Measurements from ENCODE around the gene DUSP10. TPM values are rescaled to one million over a fixed set of nuclear protein-coding genes. Genes with fewer than 3 reads are reported as not detected.

Gene DUSP10
- total RNA-seq, 1 experiment from 2014 or later: 1.7 TPM

GRCh38 chr1:221693087-221693486 lies 48.8 kb downstream of the DUSP10 start:
- Histone ChIP-seq H3K9me2 (ENCODE audit: insufficient read depth) (no peaks in the 10 kb centered on the region), H4K20me1 (ENCODE audit: insufficient read depth) (no peaks in the 10 kb centered on the region), H3K4me3 (replicated peaks in 1 of 2; ENCODE audit: low read depth in 1 of 2, low read length in 2 of 2) (no peak overlapping the region), H3K27me3 (ENCODE audit: insufficient read depth, low read length) (no peaks in the 10 kb centered on the region), H3K27ac (ENCODE audit: low read depth, low read length) (no peak overlapping the region), H2AFZ (ENCODE audit: low read depth, low read length, poor library complexity, severe bottlenecking) (no peak overlapping the region), H3K79me2 (ENCODE audit: insufficient read depth, low read length) (no peaks in the 10 kb centered on the region), H3K9ac (ENCODE audit: low read length) (no peak overlapping the region), H3K4me1 (ENCODE audit: control insufficient read depth in 1 of 2, insufficient read depth in 2 of 2, low read length in 2 of 2) (no peaks in the 10 kb centered on the region), H3K9me3 (ENCODE audit: control insufficient read depth in 1 of 2, insufficient read depth in 1 of 2, low read depth in 1 of 2, low read length in 2 of 2) (no peaks in the 10 kb centered on the region), H3K4me2 (ENCODE audit: low read length) (no peak overlapping the region), H3K36me3 (ENCODE audit: control insufficient read depth in 1 of 2, insufficient read depth in 2 of 2, low read length in 2 of 2) (no peaks in the 10 kb centered on the region)
- intact Hi-C loops (cut with micrococcal nuclease): no loop called here
- BruUV-seq (replicated peaks): no TSS peak
- POLR2A ChIA-PET: no interaction called here
- DNase-seq (ENCODE audit: low read depth, low spot score) (no peak), ATAC-seq (peak; percentile 42)
- RAD21 ChIA-PET (ENCODE audit: low non-redundant PET in 1 of 2, low total read pairs in 2 of 2, uncharacterized antibody in 2 of 2, unreplicated experiment in 2 of 2): no interaction called here
- TF ChIP-seq CTCF (IDR thresholded peaks at IDR 0.05 in 2 of 3, conservative IDR thresholded peaks at IDR 0.05 in 1 of 3; ENCODE audit: borderline replicate concordance in 1 of 3, insufficient read depth in 1 of 3, low read depth in 2 of 3, low read length in 2 of 3): peak in 2 of 3 experiments; percentile 34 to 48; a peak in 4 of 6 replicates
- no peak for TF ChIP-seq FOSL1 (IDR thresholded peaks at IDR 0.05; ENCODE audit: low read depth)
- CTCF ChIA-PET: no interaction called here

- H3K27me3 ChIP-seq (ENCODE audit: insufficient read depth, low read length): no peaks in the 10 kb centered on the region
- RAD21 ChIA-PET (ENCODE audit: low non-redundant PET in 1 of 2, low total read pairs in 2 of 2, uncharacterized antibody in 2 of 2, unreplicated experiment in 2 of 2): no interaction called here
- no peak overlapping the region for H3K27ac ChIP-seq (ENCODE audit: low read depth, low read length)
- H2AFZ ChIP-seq (ENCODE audit: low read depth, low read length, poor library complexity, severe bottlenecking): no peak overlapping the region
- no peak for DNase-seq (ENCODE audit: low read depth, low spot score)
- no peak overlapping the region for H3K4me3 ChIP-seq (replicated peaks in 1 of 2; ENCODE audit: low read depth in 1 of 2, low read length in 2 of 2)
- H3K9me3 ChIP-seq (ENCODE audit: control insufficient read depth in 1 of 2, insufficient read depth in 1 of 2, low read depth in 1 of 2, low read length in 2 of 2): no peaks in the 10 kb centered on the region
- no peak overlapping the region for H3K9ac ChIP-seq (ENCODE audit: low read length)
- POLR2A ChIA-PET: no interaction called here
- TF ChIP-seq TCF7L2 (IDR thresholded peaks at IDR 0.05; ENCODE audit: borderline replicate concordance, extremely low read depth, insufficient read depth, insufficient read length): no peak
- no peak for TF ChIP-seq SIN3A (IDR thresholded peaks at IDR 0.05; ENCODE audit: low read depth)
- TF ChIP-seq POLR2AphosphoS5 (IDR thresholded peaks at IDR 0.05; ENCODE audit: low read depth, low read length): no peak
- TF ChIP-seq EZH2phosphoT487 (IDR thresholded peaks at IDR 0.05; ENCODE audit: borderline replicate concordance): no peak
- no peak for TF ChIP-seq POLR2A (IDR thresholded peaks at IDR 0.05; ENCODE audit: borderline replicate concordance, extremely low read depth, insufficient read depth, insufficient read length)
- no peak for TF ChIP-seq CTCF (IDR thresholded peaks at IDR 0.05 in 2 of 3, conservative IDR thresholded peaks at IDR 0.05 in 1 of 3; ENCODE audit: borderline replicate concordance in 1 of 3, insufficient read depth in 1 of 3, low read depth in 2 of 3, low read length in 2 of 3)
- TF ChIP-seq SP1 (IDR thresholded peaks at IDR 0.05; ENCODE audit: low read depth): no peak
- no peak for TF ChIP-seq CBX3 (IDR thresholded peaks at IDR 0.05; ENCODE audit: low read depth)
- no peak for TF ChIP-seq FOSL1 (IDR thresholded peaks at IDR 0.05; ENCODE audit: low read depth)
- no peak for TF ChIP-seq JUND (IDR thresholded peaks at IDR 0.05)
- TF ChIP-seq ELF1 (IDR thresholded peaks at IDR 0.05; ENCODE audit: borderline replicate concordance, low read depth): no peak
- TF ChIP-seq EZH2 (IDR thresholded peaks at IDR 0.05): no peak
- TF ChIP-seq YY1 (IDR thresholded peaks at IDR 0.05; ENCODE audit: extremely low read depth, insufficient replicate concordance, low read depth, low read length): no peak
- TF ChIP-seq MAX (IDR thresholded peaks at IDR 0.05): no peak
- no peak for TF ChIP-seq SRF (IDR thresholded peaks at IDR 0.05; ENCODE audit: low read depth)
- TF ChIP-seq ATF3 (IDR thresholded peaks at IDR 0.05): no peak
- TF ChIP-seq ZNF274 (IDR thresholded peaks at IDR 0.05; ENCODE audit: low read depth, low read length): no peak
- TF ChIP-seq CEBPB (IDR thresholded peaks at IDR 0.05; ENCODE audit: low read depth): no peak
- no peak for TF ChIP-seq ZFX (IDR thresholded peaks at IDR 0.05)
- no peaks in the 10 kb centered on the region for H3K9me2 ChIP-seq (ENCODE audit: insufficient read depth)
- intact Hi-C loops (cut with micrococcal nuclease): no loop called here
- H3K4me1 ChIP-seq (ENCODE audit: control insufficient read depth in 1 of 2, insufficient read depth in 2 of 2, low read length in 2 of 2): no peaks in the 10 kb centered on the region
- H4K20me1 ChIP-seq (ENCODE audit: insufficient read depth): no peaks in the 10 kb centered on the region
- no peaks in the 10 kb centered on the region for H3K79me2 ChIP-seq (ENCODE audit: insufficient read depth, low read length)
- CTCF ChIA-PET: no interaction called here
- BruUV-seq (replicated peaks): no TSS peak
- ATAC-seq: no peak
- H3K36me3 ChIP-seq (ENCODE audit: control insufficient read depth in 1 of 2, insufficient read depth in 2 of 2, low read length in 2 of 2): no peaks in the 10 kb centered on the region
- no peak overlapping the region for H3K4me2 ChIP-seq (ENCODE audit: low read length)
Observed at GRCh38 chr1:221692643-221693042, 49.2 kb downstream of the DUSP10 start.

Measured in HCT116 (cell line).